LNCaP clone FGC (cell line): ENCODE data around the gene KCNH2.

Experiments
- DNase-seq: peaks from one replicate; pipeline ENCODE4 v3.0.0-alpha.2; 2011; ENCODE audit warnings: low read depth
- H3K4me3 ChIP-seq: 2 replicates; pipeline ENCODE4 v1.5.1; 2011; ENCODE audit warnings: mild to moderate bottlenecking, low read depth, low read length, control low read depth
- CTCF ChIP-seq: IDR thresholded peaks from 2 replicates; pipeline ENCODE4 v1.5.1; 2012; ENCODE audit warnings: mild to moderate bottlenecking; ENCODE audit not compliant: control insufficient read depth, insufficient read depth; ENCODE audit errors: extremely low read depth

The KCNH2 gene

GRCh38 chr7:150959739-150960734 is 18.1 kb downstream of the KCNH2 start:
- H3K4me3 ChIP-seq, result no peak overlapping the region
- DNase-seq, result no peak
- TF ChIP-seq CTCF, result no peak

GRCh38 chr7:150959081-150959480 is 19.0 kb downstream of the KCNH2 start:
- no peak for DNase-seq
- H3K4me3 ChIP-seq, result no peak overlapping the region
- no peak for TF ChIP-seq CTCF

- TF ChIP-seq CTCF, result no peak
- DNase-seq, result no peak
- H3K4me3 ChIP-seq, result no peak overlapping the region
Observed at GRCh38 chr7:150958597-150958996, 19.5 kb downstream of the KCNH2 start.

GRCh38 chr7:150958062-150958552 is 20.0 kb downstream of the KCNH2 start:
- no peak for TF ChIP-seq CTCF
- H3K4me3 ChIP-seq, result no peak overlapping the region
- DNase-seq, result no peak

- TF ChIP-seq CTCF, result no peak
- no peak for DNase-seq
- H3K4me3 ChIP-seq, result no peak overlapping the region
Observed at GRCh38 chr7:150957133-150958020, 20.7 kb downstream of the KCNH2 start.

- no peak for TF ChIP-seq CTCF
- no peak for DNase-seq
- no peak overlapping the region for H3K4me3 ChIP-seq
Observed at GRCh38 chr7:150956395-150957132, 21.6 kb downstream of the KCNH2 start.
